Skeletal muscle tissue (tissue), 4 donors: ENCODE data around the gene TMTC3. TPM values are rescaled to one million over a fixed set of nuclear protein-coding genes. Genes with fewer than 3 reads are reported as not detected.

Experiments used
- H3K27ac ChIP-seq: one replicate; pipeline ENCODE4 v1.7.0; 2013; ENCODE audit warnings: mild to moderate bottlenecking, low read depth, low read length, inconsistent platforms
- H3K27me3 ChIP-seq, 3 donors: one replicate each; pipeline ENCODE4 v1.7.0; 2013; ENCODE audit warnings: low read length in 3 of 3; ENCODE audit not compliant: control insufficient read depth in 3 of 3, insufficient read depth in 3 of 3
- H3K36me3 ChIP-seq, 3 donors: one replicate each; pipeline ENCODE4 v1.7.0; 2013; ENCODE audit warnings: low read length in 3 of 3; ENCODE audit not compliant: control insufficient read depth in 3 of 3, insufficient read depth in 3 of 3
- H3K4me1 ChIP-seq, 3 donors: one replicate each; pipeline ENCODE4 v1.7.0; 2013; ENCODE audit warnings: low read length in 3 of 3, mild to moderate bottlenecking in 3 of 3; ENCODE audit not compliant: control insufficient read depth in 3 of 3, insufficient read depth in 3 of 3
- H3K4me3 ChIP-seq, 3 donors: one replicate each; pipeline ENCODE4 v1.7.0; 2013; ENCODE audit warnings: low read length in 3 of 3
- H3K9ac ChIP-seq, 3 donors: one replicate each; pipeline ENCODE4 v1.7.0; 2013; ENCODE audit warnings: low read length in 3 of 3, mild to moderate bottlenecking in 3 of 3, moderate library complexity in 2 of 3, low read depth in 1 of 3
- H3K9me3 ChIP-seq, 3 donors: one replicate each; pipeline ENCODE4 v1.7.0; 2013; ENCODE audit warnings: low read length in 3 of 3; ENCODE audit not compliant: control insufficient read depth in 3 of 3
- total RNA-seq: library from RNA; depleted of rRNA; stranded (reverse); fragments of >200 nt; gene quantifications from one replicate; pipeline ENCODE4 v1.2.3, GENCODE V29; 2014
- donor health status: Osteomylitis.

TMTC3 gene
- total RNA-seq, 1 donor from 2014 or later, result 13.6 TPM

DNA sequence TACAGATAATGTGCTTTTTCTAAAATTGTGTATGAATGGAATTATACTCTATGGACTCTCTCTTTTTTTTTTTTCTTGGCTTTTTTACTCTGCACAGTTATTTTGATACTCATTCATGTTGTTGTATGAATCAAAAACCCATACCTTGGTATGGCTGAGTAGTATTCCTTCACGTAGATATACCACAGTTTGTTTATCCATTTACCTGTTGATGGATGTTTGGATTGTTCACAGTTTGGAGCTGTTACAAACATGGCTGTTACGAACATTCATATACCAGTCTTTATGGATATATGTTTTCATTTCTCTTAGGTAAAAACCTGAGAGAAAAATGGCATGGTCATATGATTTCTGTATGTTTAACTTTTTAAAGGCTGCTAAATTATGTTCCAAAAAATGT, 43.2 kb downstream of the TMTC3 start:
- H3K9me3 ChIP-seq, result no peaks in the 10 kb centered on the region
- H3K9ac ChIP-seq, result no peak overlapping the region
- H3K4me1 ChIP-seq, result no peaks in the 10 kb centered on the region
- no peak overlapping the region for H3K27ac ChIP-seq
- H3K36me3 ChIP-seq, result peaks cover under 1 to 10% (median 4%) of the 10 kb centered on the region in 3 donors
- H3K27me3 ChIP-seq, result no peaks in the 10 kb centered on the region
- no peak overlapping the region for H3K4me3 ChIP-seq

DNA sequence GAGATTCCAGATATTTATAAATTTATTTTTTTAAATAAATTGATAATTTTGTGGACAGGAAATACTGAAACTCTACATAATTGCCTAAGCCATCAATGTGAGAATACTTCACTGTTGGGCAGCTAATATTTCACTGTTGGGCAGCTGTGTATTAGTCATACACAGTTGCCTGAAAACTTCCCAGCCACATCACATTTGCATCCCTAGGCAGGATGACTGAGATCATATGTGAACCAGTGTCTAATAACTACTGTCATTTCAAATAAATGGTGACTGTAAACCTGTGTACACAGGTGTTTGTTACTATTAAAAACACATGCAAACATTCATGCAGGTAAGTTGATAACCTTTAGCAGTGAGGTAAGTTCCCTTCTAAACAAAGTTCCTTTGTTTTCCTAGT, 43.9 kb downstream of the TMTC3 start:
- H3K4me3 ChIP-seq, result no peak overlapping the region
- no peaks in the 10 kb centered on the region for H3K27me3 ChIP-seq
- H3K9me3 ChIP-seq, result no peaks in the 10 kb centered on the region
- no peak overlapping the region for H3K9ac ChIP-seq
- H3K4me1 ChIP-seq, result no peaks in the 10 kb centered on the region
- no peak overlapping the region for H3K27ac ChIP-seq
- peaks cover 2 to 6% (median 2%) of the 10 kb centered on the region in 3 donors for H3K36me3 ChIP-seq

- Histone ChIP-seq H3K9ac (no peak overlapping the region), H3K27ac (no peak overlapping the region), H3K4me1 (no peaks in the 10 kb centered on the region), H3K9me3 (no peaks in the 10 kb centered on the region), H3K4me3 (no peak overlapping the region), H3K36me3 (peaks cover 2 to 6% (median 2%) of the 10 kb centered on the region in 3 donors), H3K27me3 (no peaks in the 10 kb centered on the region)
Observed at GRCh38 chr12:88187571-88187970, 45.5 kb downstream of the TMTC3 start.

GRCh38 chr12:88188180-88188579, 46.1 kb downstream of the TMTC3 start:
- Histone ChIP-seq H3K9ac (no peak overlapping the region), H3K36me3 (peaks cover 0 to 6% (median 2%) of the 10 kb centered on the region in 3 donors), H3K4me3 (no peak overlapping the region), H3K4me1 (no peaks in the 10 kb centered on the region), H3K27me3 (no peaks in the 10 kb centered on the region), H3K27ac (no peak overlapping the region), H3K9me3 (no peaks in the 10 kb centered on the region)

DNA sequence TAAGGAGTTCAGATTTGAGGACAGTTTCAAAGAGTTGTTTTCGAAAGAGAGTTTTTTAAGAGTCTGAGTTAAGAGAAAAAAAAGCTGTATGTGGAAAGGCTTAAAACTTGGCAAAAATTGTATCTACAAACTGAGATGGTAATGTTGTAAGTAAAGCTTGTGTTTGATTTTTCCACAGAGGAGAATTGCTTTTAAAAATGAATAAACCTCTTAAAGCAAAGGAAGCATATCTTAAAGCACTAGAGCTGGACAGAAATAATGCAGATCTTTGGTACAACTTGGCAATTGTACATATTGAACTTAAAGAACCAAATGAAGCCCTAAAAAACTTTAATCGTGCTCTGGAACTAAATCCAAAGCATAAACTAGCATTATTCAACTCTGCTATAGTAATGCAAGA, 50.3 kb downstream of the TMTC3 start:
- Histone ChIP-seq H3K4me1 (no peaks in the 10 kb centered on the region), H3K9ac (no peak overlapping the region), H3K27me3 (no peaks in the 10 kb centered on the region), H3K36me3 (peaks cover 6 to 8% (median 6%) of the 10 kb centered on the region in 3 donors), H3K9me3 (no peaks in the 10 kb centered on the region), H3K4me3 (no peak overlapping the region), H3K27ac (no peak overlapping the region)

DNA sequence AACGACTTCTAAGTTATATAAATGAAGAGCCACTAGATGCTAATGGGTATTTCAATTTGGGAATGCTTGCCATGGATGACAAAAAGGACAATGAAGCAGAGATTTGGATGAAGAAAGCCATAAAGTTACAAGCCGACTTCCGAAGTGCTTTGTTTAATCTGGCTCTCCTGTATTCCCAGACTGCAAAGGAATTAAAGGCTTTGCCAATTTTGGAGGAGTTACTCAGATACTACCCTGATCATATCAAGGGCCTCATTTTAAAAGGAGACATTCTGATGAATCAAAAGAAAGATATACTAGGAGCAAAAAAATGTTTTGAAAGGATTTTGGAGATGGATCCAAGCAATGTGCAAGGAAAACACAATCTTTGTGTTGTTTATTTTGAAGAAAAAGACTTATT, 52.8 kb downstream of the TMTC3 start:
- Histone ChIP-seq H3K27ac (no peak overlapping the region), H3K9me3 (no peaks in the 10 kb centered on the region), H3K27me3 (no peaks in the 10 kb centered on the region), H3K36me3 (peaks cover 6 to 8% (median 6%) of the 10 kb centered on the region in 3 donors), H3K4me3 (no peak overlapping the region), H3K9ac (no peak overlapping the region), H3K4me1 (no peaks in the 10 kb centered on the region)

DNA sequence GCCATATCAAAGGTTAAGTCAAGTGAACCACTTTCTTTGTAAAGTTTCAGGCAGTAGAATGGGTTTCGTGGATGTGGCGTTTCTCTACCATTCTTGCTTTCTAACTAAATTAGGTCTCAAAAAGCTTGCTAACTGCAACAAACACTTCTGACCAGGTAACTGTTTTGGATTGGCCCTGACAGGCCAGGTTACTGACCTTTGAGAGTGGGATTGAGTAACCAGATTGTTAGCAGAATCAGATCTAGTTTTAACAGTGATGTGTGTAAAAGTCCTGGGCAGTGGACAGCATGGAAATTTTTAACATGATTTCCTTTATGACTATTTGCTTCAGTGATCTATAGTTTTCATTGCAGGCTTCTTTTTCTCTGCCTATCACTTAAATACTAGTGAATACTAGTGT, 57.9 kb downstream of the TMTC3 start:
- no peaks in the 10 kb centered on the region for H3K9me3 ChIP-seq
- no peak overlapping the region for H3K4me3 ChIP-seq
- peaks cover 1 to 6% (median 2%) of the 10 kb centered on the region in 3 donors for H3K36me3 ChIP-seq
- no peaks in the 10 kb centered on the region for H3K27me3 ChIP-seq
- no peaks in the 10 kb centered on the region for H3K4me1 ChIP-seq
- no peak overlapping the region for H3K9ac ChIP-seq
- H3K27ac ChIP-seq, result no peak overlapping the region

- Histone ChIP-seq H3K27ac (no peak overlapping the region), H3K4me3 (no peak overlapping the region), H3K27me3 (no peaks in the 10 kb centered on the region), H3K9me3 (no peaks in the 10 kb centered on the region), H3K4me1 (no peaks in the 10 kb centered on the region), H3K9ac (no peak overlapping the region), H3K36me3 (no peaks in the 10 kb centered on the region)
Observed at GRCh38 chr12:88202500-88202899, 60.4 kb downstream of the TMTC3 start.

- peaks cover 0 to 4% (median 4%) of the 10 kb centered on the region in 3 donors for H3K9me3 ChIP-seq
- H3K27ac ChIP-seq, result no peak overlapping the region
- no peak overlapping the region for H3K4me3 ChIP-seq
- H3K4me1 ChIP-seq, result no peaks in the 10 kb centered on the region
- no peak overlapping the region for H3K9ac ChIP-seq
- H3K36me3 ChIP-seq, result no peaks in the 10 kb centered on the region
- H3K27me3 ChIP-seq, result no peaks in the 10 kb centered on the region
Observed at GRCh38 chr12:88206601-88207000, 64.5 kb downstream of the TMTC3 start.

DNA sequence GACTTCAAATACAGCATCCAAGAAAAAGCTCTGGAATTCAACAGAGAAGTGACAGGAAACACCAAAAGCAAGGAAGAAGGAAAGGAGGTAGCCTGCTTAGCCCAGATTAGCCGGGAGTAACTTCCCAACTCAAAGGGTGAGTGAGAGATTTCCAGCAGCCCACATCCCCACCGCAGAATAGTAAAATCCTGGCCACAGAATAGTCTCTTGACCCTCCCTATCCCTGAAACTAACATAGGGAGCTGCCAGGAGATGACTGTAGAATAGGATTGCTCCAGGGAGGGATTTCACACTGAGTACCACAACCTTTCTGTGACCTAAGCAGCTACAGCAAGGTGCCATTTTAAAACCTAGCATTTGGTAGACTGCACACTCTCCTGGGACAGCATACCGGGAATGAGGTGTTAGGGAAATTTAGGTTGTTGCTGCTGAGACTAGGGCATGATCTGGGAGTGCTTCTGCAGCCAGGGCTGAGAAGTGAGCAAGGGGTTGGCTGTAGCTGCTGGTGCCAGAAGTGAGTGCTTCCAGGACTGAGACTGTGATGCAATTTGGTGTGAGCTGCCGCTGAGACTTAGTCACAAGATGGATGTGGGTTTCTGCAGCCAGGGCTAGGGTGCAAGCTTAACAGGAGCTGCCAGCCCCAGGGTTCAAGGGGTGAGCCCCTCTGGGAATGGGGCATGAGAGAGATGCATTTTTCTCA, 66.0 kb downstream of the TMTC3 start:
- Histone ChIP-seq H3K27me3 (no peaks in the 10 kb centered on the region), H3K9ac (no peak overlapping the region), H3K36me3 (no peaks in the 10 kb centered on the region), H3K4me1 (no peaks in the 10 kb centered on the region), H3K27ac (peak overlapping the region; percentile 25), H3K4me3 (peak overlapping the region in 1 of 3 donors; percentile 38), H3K9me3 (peaks cover 2 to 4% (median 4%) of the 10 kb centered on the region in 3 donors)
